Measurements from ENCODE around the gene PITPNM1. TPM values are rescaled to one million over a fixed set of nuclear protein-coding genes. Genes with fewer than 3 reads are reported as not detected.

PITPNM1 gene
- total and polyA plus RNA-seq, 2 experiments from 2014 or later, result 9.1 to 57.1 TPM

- no peak for TF ChIP-seq CTCF (conservative IDR thresholded peaks at IDR 0.05; ENCODE audit: low read depth in 2 of 2)
- no peak for TF ChIP-seq POLR2AphosphoS5 (IDR thresholded peaks at IDR 0.05; ENCODE audit: low read depth)
- no peak for TF ChIP-seq CREB1 (CRISPR knock-in tag; IDR thresholded peaks at IDR 0.05; ENCODE audit: low read depth)
- no peak for TF ChIP-seq NANOG (IDR thresholded peaks at IDR 0.05; ENCODE audit: borderline replicate concordance)
- no peak for TF ChIP-seq ETS1 (IDR thresholded peaks at IDR 0.05)
- no peak for TF ChIP-seq ZNF114 (CRISPR knock-in tag; IDR thresholded peaks at IDR 0.05)
- no peak for TF ChIP-seq JUNB (IDR thresholded peaks at IDR 0.05; ENCODE audit: unreplicated experiment)
Measured at GRCh38 chr11:67502328-67502979, 2.7 kb downstream of the PITPNM1 start (continued).

GRCh38 chr11:67501854-67502253 is 3.3 kb downstream of the PITPNM1 start:
- H3K4me3 ChIP-seq, result no peak overlapping the region
- no peak overlapping the region for H3K27ac Mint-ChIP-seq
- no peak for ATAC-seq

More at GRCh38 chr11:67501854-67502253, 3.3 kb downstream of the PITPNM1 start:
- DNase-seq (ENCODE audit: low spot score), result no peak
- no peaks in the 10 kb centered on the region for H3K9me2 ChIP-seq (ENCODE audit: insufficient read depth)
- peaks cover 17% of the 10 kb centered on the region for H3K4me1 Mint-ChIP-seq
- H3K79me2 ChIP-seq (replicated peaks; ENCODE audit: insufficient read depth), result peaks cover 1% of the 10 kb centered on the region; the same call in 1 of the 2 replicates
- H4K20me1 ChIP-seq (replicated peaks; ENCODE audit: insufficient read depth), result peaks cover 11% of the 10 kb centered on the region; the same call in 1 of the 2 replicates
- H3K4me3 Mint-ChIP-seq, result no peak overlapping the region
- peaks cover 4% of the 10 kb centered on the region; the same call in 1 of the 2 replicates for H3K36me3 ChIP-seq (ENCODE audit: insufficient read depth)
- H3K36me3 Mint-ChIP-seq (ENCODE audit: low read depth), result peaks cover 13% of the 10 kb centered on the region
- H3K27me3 Mint-ChIP-seq (ENCODE audit: insufficient read depth, low read depth, poor library complexity), result peaks cover 15% of the 10 kb centered on the region
- no peak for TF ChIP-seq REST (IDR thresholded peaks at IDR 0.05; ENCODE audit: unreplicated experiment)
- TF ChIP-seq NANOG (IDR thresholded peaks at IDR 0.05; ENCODE audit: borderline replicate concordance), result no peak
- no peak for TF ChIP-seq JUNB (IDR thresholded peaks at IDR 0.05; ENCODE audit: unreplicated experiment)
- H2AFZ ChIP-seq, result no peak overlapping the region
- H3K4me1 ChIP-seq (ENCODE audit: insufficient read depth), result peaks cover 17% of the 10 kb centered on the region
- no peak overlapping the region for H3K4me2 ChIP-seq
- no peaks in the 10 kb centered on the region; the same call in 1 of the 2 replicates for H3K27me3 ChIP-seq (ENCODE audit: insufficient read depth)
- H3F3A ChIP-seq (replicated peaks; ENCODE audit: low read depth), result 0 out of 2 replicates have a peak, but pooled peaks cover 9% of the 10 kb centered on the region
- no peak overlapping the region for H3K27ac ChIP-seq (ENCODE audit: low read depth)
- no peaks in the 10 kb centered on the region; the same call in 2 of the 3 replicates for H3K9me3 Mint-ChIP-seq
